Measurements from ENCODE around the gene GOLGA7B. TPM values are rescaled to one million over a fixed set of nuclear protein-coding genes. Genes with fewer than 3 reads are reported as not detected.

GOLGA7B gene
- polyA plus RNA-seq, 12 donors, result 0.04 to 0.65 (median 0.22) TPM; not detected in 2

GRCh38 chr10:97867220-97867800 lies 17.7 kb downstream of the GOLGA7B start:
- no peak for DNase-seq

DNA sequence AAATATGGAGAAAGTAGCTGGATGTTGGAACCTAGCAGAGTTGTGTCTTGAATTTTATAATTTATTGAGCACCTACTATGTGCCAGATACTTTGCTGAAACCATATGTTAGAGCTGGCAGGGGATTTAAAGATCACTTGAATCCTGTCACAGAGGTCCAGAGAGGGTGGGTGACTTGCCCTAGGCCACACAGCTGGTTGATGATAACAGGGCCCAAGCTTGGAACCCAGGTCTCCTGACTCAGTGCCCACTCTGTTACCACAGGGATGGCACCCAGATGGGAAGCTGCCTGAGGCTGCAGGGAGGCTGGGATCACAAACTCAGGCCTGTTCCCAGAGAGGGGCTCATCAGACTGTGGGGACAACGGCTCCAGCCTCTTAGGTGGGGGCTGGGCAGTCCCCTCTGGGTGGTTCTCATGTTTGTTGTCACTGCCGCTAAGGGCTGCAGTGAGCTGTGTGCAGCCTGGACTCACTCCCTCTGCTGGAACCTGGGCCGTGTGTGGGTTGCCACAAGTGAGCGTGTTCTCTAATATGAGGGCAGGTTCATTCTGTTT lies 18.6 kb downstream of the GOLGA7B start:
- no peak for DNase-seq

GRCh38 chr10:97869091-97870042 lies 19.7 kb downstream of the GOLGA7B start:
- peak; percentile 38 for DNase-seq

DNA sequence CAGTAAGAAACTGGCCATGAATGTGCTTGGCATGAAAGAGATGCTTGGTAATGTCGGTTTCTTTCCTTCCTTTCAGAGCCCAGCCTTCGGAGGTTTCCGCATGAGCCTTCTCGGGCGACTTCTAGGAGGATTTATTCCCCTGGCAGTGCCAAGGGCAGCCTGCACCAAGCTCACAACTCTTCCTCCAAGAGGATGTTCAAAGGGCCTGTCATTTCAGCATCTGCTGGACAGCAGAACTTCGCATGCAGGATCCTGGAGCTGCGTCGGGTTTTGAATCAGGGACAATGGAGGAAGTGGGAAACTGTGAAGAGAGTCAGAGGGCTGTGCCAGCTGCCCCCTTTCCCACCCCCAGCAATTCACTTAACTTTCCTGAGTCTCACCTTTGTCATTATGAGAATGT lies 21.3 kb downstream of the GOLGA7B start:
- no peak for DNase-seq

GRCh38 chr10:97873569-97873968 lies 23.9 kb downstream of the GOLGA7B start:
- DNase-seq, result no peak

GRCh38 chr10:97874332-97874731 lies 24.7 kb downstream of the GOLGA7B start:
- no peak for DNase-seq

DNA sequence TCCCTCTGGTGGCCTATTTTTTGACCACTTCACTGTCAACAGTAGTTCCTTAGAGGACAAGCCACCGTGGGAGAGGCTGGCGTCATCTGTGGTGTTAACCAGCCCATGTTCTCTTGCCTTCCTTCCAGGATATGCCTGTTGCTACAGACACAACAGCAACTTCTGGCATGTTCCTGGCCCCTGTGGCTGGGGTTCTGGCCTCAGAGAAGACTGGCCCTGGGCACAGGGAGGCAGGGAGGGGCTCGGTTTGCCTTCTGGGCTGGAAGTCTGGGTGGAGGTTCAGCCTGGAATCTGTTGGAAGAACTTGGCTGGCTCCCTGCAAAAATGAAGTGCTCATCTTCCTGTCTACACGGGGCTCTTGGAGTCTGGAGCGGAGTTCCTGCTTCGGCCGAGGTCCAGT lies 25.7 kb downstream of the GOLGA7B start:
- no peak for DNase-seq

DNA sequence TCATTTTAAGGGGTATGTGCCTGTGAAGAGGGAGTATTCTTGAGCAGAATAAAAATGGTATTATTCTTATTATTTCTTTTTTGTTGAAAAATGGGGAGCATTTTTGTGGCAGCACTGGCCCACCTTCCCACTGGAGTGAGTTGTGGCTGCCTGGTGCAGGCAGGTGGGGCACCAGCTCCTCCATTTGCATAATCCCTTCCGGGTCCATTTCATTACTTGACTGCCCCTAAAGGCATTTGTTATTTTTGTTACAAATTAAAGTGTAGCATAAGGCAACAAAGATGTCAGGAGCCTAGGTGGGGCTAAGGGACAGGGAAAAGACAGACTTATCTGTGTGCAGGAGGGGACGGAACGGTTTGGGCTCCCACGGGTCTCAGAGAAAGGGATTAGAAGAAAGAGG lies 26.8 kb downstream of the GOLGA7B start:
- no peak for DNase-seq

DNA sequence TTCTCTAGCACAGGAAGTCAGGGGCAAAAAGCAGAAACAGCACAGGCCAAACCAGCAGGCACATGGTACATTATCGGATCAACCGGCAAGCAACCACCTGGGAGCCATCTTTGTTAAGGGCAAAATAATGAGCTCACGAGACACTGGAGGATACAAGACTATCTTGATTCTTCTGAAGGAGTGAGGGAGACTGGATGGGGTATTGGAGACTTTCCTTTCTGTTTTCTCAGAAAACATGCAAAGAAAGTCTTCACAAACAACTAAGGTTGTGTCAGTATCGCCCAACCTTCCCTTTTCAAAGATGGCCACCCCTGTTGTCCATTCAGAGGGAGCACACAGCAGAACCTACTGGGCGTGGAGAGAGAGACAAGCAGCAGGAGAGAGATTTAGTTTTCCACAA lies 29.6 kb downstream of the GOLGA7B start:
- DNase-seq, result no peak

- no peak for DNase-seq
Observed at GRCh38 chr10:97880109-97880508, 30.5 kb downstream of the GOLGA7B start.

- DNase-seq, result no peak
Observed at GRCh38 chr10:97882142-97883091, 32.8 kb downstream of the GOLGA7B start.

DNA sequence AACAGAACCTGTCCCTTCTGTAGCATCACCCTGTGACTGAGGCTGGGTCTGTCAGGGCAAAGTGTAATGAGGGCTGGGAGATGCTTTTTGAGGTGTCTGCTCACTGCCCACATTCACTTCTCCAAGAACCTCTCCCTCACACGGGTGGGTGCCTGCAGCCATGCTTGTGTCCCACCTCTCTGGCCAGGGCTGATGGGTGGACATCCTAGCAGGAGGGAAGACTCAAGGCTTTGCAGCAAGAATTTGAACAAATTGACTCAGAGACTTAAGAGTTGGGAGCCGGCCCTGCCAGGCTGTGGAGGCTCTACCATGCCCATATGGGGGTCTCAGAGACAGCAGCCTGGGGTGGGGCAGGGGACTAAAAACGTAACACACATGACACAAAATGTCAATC lies 33.4 kb downstream of the GOLGA7B start:
- no peak for DNase-seq

- DNase-seq, result no peak
Observed at GRCh38 chr10:97886286-97886685, 36.6 kb downstream of the GOLGA7B start.

- no peak for DNase-seq
Observed at GRCh38 chr10:97887399-97887798, 37.8 kb downstream of the GOLGA7B start.

- DNase-seq, result no peak
Observed at GRCh38 chr10:97888134-97888533, 38.5 kb downstream of the GOLGA7B start.

DNA sequence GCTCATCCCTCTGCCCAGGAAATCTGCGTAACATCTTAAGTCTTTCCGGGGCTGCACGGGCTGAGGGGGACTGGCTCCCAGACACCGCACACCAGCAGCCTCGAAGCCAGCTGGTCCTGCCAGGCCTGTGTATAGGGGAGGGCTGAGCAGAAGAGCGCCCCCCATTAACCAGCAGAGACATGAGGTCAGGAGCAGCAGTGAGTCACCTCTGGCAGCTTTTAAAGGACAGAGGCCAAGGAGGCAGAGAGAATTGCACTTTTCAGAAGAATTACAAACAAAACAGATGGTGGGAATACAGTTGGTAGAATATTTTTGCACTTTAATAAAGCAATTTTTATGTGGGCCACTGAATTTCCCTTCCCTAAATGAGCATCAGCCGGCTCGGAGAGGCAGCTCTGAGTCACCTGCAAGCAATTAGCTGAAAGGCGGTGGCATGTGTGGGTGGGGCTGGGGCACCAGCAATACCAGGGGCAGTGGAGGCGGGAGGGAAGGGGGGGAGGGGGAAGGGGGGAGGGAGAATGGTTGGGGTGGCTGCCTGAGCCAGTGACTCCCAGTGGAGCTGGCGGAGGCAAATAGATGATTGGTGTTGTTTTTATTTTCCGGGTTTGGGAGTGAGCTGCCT lies 39.1 kb downstream of the GOLGA7B start:
- no peak for DNase-seq

DNA sequence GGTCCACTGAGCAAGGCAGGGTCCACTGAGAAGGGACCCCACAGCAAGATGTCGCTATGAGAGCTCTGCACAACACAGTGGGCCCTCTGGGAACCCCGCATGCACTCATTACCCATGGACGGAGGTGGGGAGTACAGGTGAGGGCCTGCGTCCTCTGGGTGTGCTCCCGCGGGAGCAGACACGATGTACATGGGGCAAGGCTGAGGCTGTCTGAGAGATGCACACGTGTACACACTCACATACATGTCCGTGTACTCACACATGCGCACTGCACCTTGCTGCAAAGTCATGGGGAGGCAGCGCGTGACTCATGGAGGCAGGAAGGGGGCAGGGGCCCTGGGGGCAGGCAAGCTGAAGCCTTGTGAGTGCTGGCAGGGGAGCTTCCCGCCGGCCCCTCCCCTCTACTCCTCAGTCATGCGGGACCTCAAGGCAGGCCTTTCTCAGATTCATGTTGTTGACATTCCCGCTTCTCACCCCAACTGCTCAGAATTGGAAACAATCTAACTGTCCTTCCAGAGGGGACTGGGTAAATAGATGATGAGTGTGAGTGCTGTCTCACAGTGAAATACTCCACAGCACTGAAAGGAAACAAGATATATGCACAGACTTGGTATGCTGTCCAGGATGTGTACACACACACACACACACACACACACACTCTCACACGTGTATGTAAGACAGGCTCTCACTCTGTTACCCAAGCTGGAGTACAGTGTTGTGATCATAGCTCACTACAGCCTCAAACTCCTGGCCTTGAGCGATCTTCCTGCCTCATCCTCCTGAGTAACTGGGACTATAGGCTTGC lies 40.0 kb downstream of the GOLGA7B start:
- DNase-seq, result no peak

DNA sequence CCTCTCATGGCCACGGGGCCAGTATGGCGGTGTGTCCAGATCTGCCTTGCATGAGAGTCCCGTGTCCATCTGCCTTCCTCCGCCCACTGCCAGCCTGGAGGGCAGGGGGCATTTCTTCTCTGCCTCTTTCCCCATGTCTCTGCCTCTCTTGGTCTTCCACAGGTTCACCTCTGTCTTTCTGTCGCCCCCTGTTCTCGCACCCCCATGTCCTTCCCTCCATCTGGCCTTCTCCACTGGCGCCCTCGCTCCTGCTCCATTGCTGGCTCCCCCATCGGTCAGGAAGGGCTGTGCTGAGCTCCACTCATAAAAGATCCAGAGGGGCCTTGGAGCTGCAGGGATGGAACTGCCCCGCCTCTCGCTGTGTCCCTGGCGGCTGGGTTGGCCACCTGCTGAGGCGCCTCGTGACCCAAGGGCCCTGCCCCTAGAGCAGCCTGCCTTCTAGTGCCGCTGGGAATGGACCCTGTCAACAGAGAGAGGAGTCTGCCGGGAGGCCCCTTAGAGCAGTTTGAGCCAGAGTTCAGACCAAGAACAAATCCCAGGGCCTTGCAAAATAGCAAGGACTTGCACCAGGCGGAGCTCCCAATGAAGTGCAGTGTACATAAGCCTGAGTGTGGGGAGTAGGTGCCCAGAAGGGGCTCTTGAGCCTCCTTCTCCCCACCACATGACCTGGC lies 42.0 kb downstream of the GOLGA7B start:
- no peak for DNase-seq

DNA sequence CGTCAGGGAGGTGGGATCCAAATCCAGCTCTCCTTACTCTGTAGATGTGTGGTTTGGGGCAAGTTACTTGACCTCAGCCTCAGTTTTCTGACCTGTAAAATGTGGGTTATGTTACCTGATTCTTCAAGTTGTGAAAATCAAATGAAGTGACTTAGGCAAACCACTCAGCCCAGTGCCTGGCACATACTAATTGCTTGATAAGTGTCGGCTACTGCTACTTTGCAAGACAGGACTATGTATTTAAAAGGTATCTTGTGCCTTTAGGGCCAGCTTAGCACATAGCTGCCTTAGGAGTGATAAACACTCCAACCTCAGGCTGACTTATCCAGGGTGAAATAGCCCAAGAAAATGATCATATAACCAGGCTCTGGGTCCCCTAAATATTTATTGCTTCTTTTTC lies 42.9 kb downstream of the GOLGA7B start:
- DNase-seq, result no peak

GRCh38 chr10:97892939-97893338 lies 43.3 kb downstream of the GOLGA7B start:
- DNase-seq, result no peak

Data from muscle of arm (tissue), 12 donors.